Breast epithelium (tissue), 4 donors: ENCODE data around the gene TARP.

Experiments
- DNase-seq, 2 donors: peaks; one replicate each; pipeline ENCODE4 v3.0.0-alpha.2; 2019; ENCODE audit warnings: low spot score in 2 of 2
- H3K27ac ChIP-seq, 2 donors: fragments of 200-600 bp; sonication (generic) in 1 of 2; one replicate each; pipeline ENCODE4 v1.5.1; 2016 to 2019; ENCODE audit warnings: mild to moderate bottlenecking in 1 of 2
- H3K27me3 ChIP-seq, 2 donors: fragments of 200-600 bp; sonication (generic) in 1 of 2; one replicate each; pipeline versions ENCODE4 v1.5.1 to v1.6.0; 2017 to 2019; ENCODE audit warnings: control low read depth in 1 of 2, mild to moderate bottlenecking in 1 of 2
- H3K36me3 ChIP-seq: fragments of 200-600 bp; one replicate; pipeline ENCODE4 v1.5.1; 2019
- H3K4me1 ChIP-seq, 2 donors: fragments of 200-600 bp; sonication (generic); one replicate each; pipeline ENCODE4 v1.5.1; 2016 to 2019; ENCODE audit warnings: control low read depth in 1 of 2
- H3K4me3 ChIP-seq, 3 donors: fragments of 200-600 bp; sonication (generic); 1 replicate in 2 of 3; 2 replicates in 1 of 3; pipeline ENCODE4 v1.5.1; 2016 to 2019; ENCODE audit warnings: mild to moderate bottlenecking in 3 of 3, moderate library complexity in 2 of 3
- H3K9me3 ChIP-seq, 2 donors: fragments of 200-600 bp; sonication (generic) in 1 of 2; one replicate each; pipeline ENCODE4 v1.5.1; 2016 to 2019; ENCODE audit warnings: control low read depth in 1 of 2
- CTCF ChIP-seq, 3 donors: fragments of 450-650 bp; IDR thresholded peaks; one replicate each; pipeline ENCODE4 v1.5.1; 2016 to 2017; ENCODE audit warnings: antibody characterized with exemption in 3 of 3, mild to moderate bottlenecking in 3 of 3, moderate library complexity in 3 of 3
- POLR2A ChIP-seq: fragments of 450-650 bp; IDR thresholded peaks from one replicate; pipeline ENCODE4 v1.6.1; 2016; ENCODE audit warnings: antibody characterized with exemption, mild to moderate bottlenecking, moderate library complexity
- POLR2AphosphoS5 ChIP-seq, 3 donors: sonication (generic); formaldehyde crosslinking; IDR thresholded peaks; one replicate each; pipeline ENCODE4 v1.6.1; 2017; ENCODE audit warnings: antibody characterized with exemption in 3 of 3
- intact Hi-C: fragments of 100-400 bp; cut with DNase I; formaldehyde crosslinking; loops from one replicate; pipeline ENCODE4 v1.15.1; 2023; ENCODE audit warnings: low total_unique reads

TARP gene

GRCh38 chr7:38229884-38230642 is 43.4 kb downstream of the TARP start:
- H3K4me3 ChIP-seq, result no peak overlapping the region
- H3K4me1 ChIP-seq, result no peaks in the 10 kb centered on the region
- no peak for TF ChIP-seq POLR2AphosphoS5 (IDR thresholded peaks at IDR 0.05)
- TF ChIP-seq POLR2A, result no peak
- no peak for TF ChIP-seq CTCF (IDR thresholded peaks at IDR 0.05)
- H3K27ac ChIP-seq, result no peak overlapping the region
- no peaks in the 10 kb centered on the region for H3K27me3 ChIP-seq
- DNase-seq, result no peak
- no peaks in the 10 kb centered on the region for H3K9me3 ChIP-seq
- intact Hi-C loops, result no loop called here
- no peaks in the 10 kb centered on the region for H3K36me3 ChIP-seq

- H3K4me3 ChIP-seq, result no peak overlapping the region
- no peaks in the 10 kb centered on the region for H3K27me3 ChIP-seq
- intact Hi-C loops, result no loop called here
- no peak for DNase-seq
- no peaks in the 10 kb centered on the region for H3K9me3 ChIP-seq
- no peaks in the 10 kb centered on the region for H3K4me1 ChIP-seq
- TF ChIP-seq CTCF (IDR thresholded peaks at IDR 0.05) (no peak), POLR2AphosphoS5 (IDR thresholded peaks at IDR 0.05) (no peak), POLR2A (no peak)
- no peak overlapping the region for H3K27ac ChIP-seq
- no peaks in the 10 kb centered on the region for H3K36me3 ChIP-seq
Observed at GRCh38 chr7:38229386-38229785, 44.0 kb downstream of the TARP start.

DNA sequence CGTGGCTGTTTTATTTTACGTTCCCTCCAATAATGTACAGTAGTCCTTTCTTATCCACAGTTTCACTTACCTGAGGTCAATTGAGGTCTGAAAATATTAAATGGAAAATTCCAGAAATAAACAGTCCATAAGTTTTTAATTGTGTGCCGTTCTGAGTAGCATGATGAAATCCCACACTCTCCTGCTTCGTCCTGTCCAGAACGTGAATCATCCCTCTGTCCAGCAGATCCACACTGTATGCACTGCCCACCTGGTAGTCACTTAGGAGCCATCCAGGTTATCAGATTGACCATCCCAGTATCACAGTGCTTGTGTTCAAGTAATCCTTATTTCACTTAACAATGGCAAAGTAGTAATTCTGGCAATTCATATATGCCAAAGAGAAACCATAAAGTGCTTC is 49.0 kb downstream of the TARP start:
- H3K36me3 ChIP-seq, result no peaks in the 10 kb centered on the region
- intact Hi-C loops, result loop anchor here (5.0 kb wide), 1 partner anchor 117 kb away; no protein-coding TSS in a partner anchor
- H3K4me1 ChIP-seq, result no peaks in the 10 kb centered on the region
- TF ChIP-seq POLR2AphosphoS5 (IDR thresholded peaks at IDR 0.05), result no peak
- no peak for TF ChIP-seq CTCF (IDR thresholded peaks at IDR 0.05)
- TF ChIP-seq POLR2A, result no peak
- H3K27me3 ChIP-seq, result no peaks in the 10 kb centered on the region
- H3K9me3 ChIP-seq, result no peaks in the 10 kb centered on the region
- no peak overlapping the region for H3K4me3 ChIP-seq
- no peak overlapping the region for H3K27ac ChIP-seq
- no peak for DNase-seq

DNA sequence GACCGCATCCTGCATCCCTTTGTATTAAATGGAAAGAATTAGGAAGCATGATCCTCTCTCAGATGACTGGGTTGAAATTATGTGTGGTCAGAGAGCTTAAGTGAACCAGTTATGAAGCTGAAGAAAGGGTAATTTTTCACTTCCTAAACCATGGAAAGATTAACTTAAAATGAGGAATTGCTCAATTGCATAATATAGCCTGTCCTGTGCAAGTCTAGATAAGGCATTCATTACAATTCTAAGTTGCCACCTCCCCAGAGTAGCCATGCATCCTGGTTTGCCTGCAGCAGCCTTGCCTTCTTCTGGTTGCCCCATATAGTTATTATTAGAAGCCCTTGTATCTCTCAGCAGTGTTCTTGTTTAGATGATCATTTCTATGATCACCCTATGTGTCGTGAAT is 50.1 kb downstream of the TARP start:
- intact Hi-C loops, result loop anchor here (5.0 kb wide), 1 partner anchor 116 kb away; no protein-coding TSS in a partner anchor
- Histone ChIP-seq H3K9me3 (no peaks in the 10 kb centered on the region), H3K4me1 (no peaks in the 10 kb centered on the region), H3K4me3 (no peak overlapping the region), H3K27me3 (no peaks in the 10 kb centered on the region), H3K27ac (no peak overlapping the region), H3K36me3 (no peaks in the 10 kb centered on the region)
- no peak for DNase-seq
- no peak for TF ChIP-seq CTCF (IDR thresholded peaks at IDR 0.05)
- TF ChIP-seq POLR2AphosphoS5 (IDR thresholded peaks at IDR 0.05), result no peak
- no peak for TF ChIP-seq POLR2A

DNA sequence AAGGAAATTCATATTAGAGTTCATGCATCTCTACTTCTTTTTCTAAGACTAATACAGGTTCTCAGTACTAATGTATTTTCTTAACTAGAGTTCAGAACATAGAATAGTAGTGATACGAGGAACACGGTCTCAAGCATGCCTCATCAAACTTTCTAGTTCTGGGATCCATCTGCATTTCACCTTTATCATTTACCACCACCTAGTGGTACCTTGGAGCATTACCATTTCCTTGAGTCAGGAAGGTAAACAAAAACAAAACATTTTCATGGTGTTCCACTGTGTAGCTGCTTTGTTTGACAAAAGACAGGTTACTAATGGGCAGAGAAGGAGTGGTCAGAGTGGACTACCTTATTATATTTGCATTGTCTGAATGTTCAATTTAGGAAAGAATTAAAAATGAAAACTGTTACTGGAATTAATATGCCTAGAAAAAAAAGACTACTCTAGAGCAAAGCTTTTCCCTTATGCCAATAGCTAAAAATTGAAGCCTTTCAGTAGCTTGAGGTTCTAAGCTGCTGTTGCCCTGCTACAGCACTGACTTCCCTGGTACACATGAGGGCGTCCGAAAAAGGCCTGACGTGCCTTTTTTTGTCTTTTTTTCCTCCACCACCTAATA is 50.8 kb downstream of the TARP start:
- H3K9me3 ChIP-seq, result no peaks in the 10 kb centered on the region
- H3K27ac ChIP-seq, result no peak overlapping the region
- DNase-seq, result no peak

More for the DNA sequence above, 50.8 kb downstream of the TARP start:
- Histone ChIP-seq H3K27me3 (no peaks in the 10 kb centered on the region), H3K36me3 (no peaks in the 10 kb centered on the region), H3K4me1 (no peaks in the 10 kb centered on the region), H3K4me3 (no peak overlapping the region)
- intact Hi-C loops, result loop anchor here (5.0 kb wide), 1 partner anchor 115 kb away; no protein-coding TSS in a partner anchor
- TF ChIP-seq POLR2AphosphoS5 (IDR thresholded peaks at IDR 0.05) (no peak), CTCF (IDR thresholded peaks at IDR 0.05) (peak; percentile 83 to 88 (median 86))
